WTC11 (cell line): Measurements from ENCODE around the gene AGAP3. TPM values are rescaled to one million over a fixed set of nuclear protein-coding genes. Genes with fewer than 3 reads are reported as not detected.

Experiments used
- ATAC-seq: fragments of 200-7000 bp; cut with Tn5 transposase; 2 replicates; pipeline ENCODE4 v1.10.0; 2021; ENCODE audit warnings: mild to moderate bottlenecking, moderate library complexity
- CTCF ChIA-PET: fragments of 300-600 bp; sonication (Branson Sonifier 250); formaldehyde crosslinking; loops from one replicate; lab custom pipeline; 2021; ENCODE audit warnings: antibody characterized with exemption; lab: Charles Lee
- POLR2A ChIA-PET: fragments of 350-600 bp; sonication (Branson Sonifier 250); formaldehyde crosslinking; loops from one replicate; lab custom pipeline; 2021; ENCODE audit warnings: antibody characterized with exemption; lab: Charles Lee
- DNase-seq: peaks from one replicate; pipeline ENCODE4 v3.0.0; 2021; ENCODE audit warnings: low spot score
- H3K27ac Mint-ChIP-seq: 2 replicates; pipeline ENCODE4 v1.8.0; 2021; ENCODE audit warnings: mixed read lengths
- H3K27me3 Mint-ChIP-seq: 2 replicates; pipeline ENCODE4 v1.8.0; 2021; ENCODE audit warnings: low read depth, mild to moderate bottlenecking, moderate library complexity, mixed read lengths
- H3K36me3 Mint-ChIP-seq: 2 replicates; pipeline ENCODE4 v1.8.0; 2021; ENCODE audit warnings: mixed read lengths
- H3K4me1 Mint-ChIP-seq: 2 replicates; pipeline ENCODE4 v1.8.0; 2022; ENCODE audit warnings: mixed read lengths
- H3K4me3 Mint-ChIP-seq: 2 replicates; pipeline ENCODE4 v1.8.0; 2021; ENCODE audit warnings: mild to moderate bottlenecking, moderate library complexity, mixed read lengths
- H3K9me3 Mint-ChIP-seq: 2 replicates; pipeline ENCODE4 v1.8.0; 2021; ENCODE audit warnings: mixed read lengths
- AFF4 ChIP-seq: sonication (generic); formaldehyde crosslinking; IDR thresholded peaks from 2 replicates; pipeline ENCODE4 v1.8.1; 2023; ENCODE audit warnings: mild to moderate bottlenecking, missing genetic modification reagents, borderline replicate concordance
- ATF3 ChIP-seq: sonication (generic); formaldehyde crosslinking; conservative IDR thresholded peaks from 2 replicates; pipeline ENCODE4 v1.8.1; 2022; ENCODE audit warnings: mild to moderate bottlenecking, missing genetic modification reagents
- CREB1 ChIP-seq: sonication (generic); formaldehyde crosslinking; IDR thresholded peaks from 2 replicates; pipeline ENCODE4 v1.8.0; 2023; ENCODE audit warnings: mild to moderate bottlenecking, missing genetic modification reagents
- CREM ChIP-seq: sonication (generic); formaldehyde crosslinking; IDR thresholded peaks from 2 replicates; pipeline ENCODE4 v1.8.1; 2022; ENCODE audit warnings: mild to moderate bottlenecking, missing genetic modification reagents, moderate library complexity
- E2F5 ChIP-seq: sonication (generic); formaldehyde crosslinking; IDR thresholded peaks from 2 replicates; pipeline ENCODE4 v1.8.1; 2022; ENCODE audit warnings: mild to moderate bottlenecking, moderate library complexity, missing genetic modification reagents
- EMX1 ChIP-seq: fragments of 250-450 bp; sonication (Bioruptor Pico); IDR thresholded peaks from 2 replicates; pipeline ENCODE4 v1.8.0; 2021; ENCODE audit warnings: mild to moderate bottlenecking
- FOXJ3 ChIP-seq: sonication (generic); formaldehyde crosslinking; IDR thresholded peaks from 2 replicates; pipeline ENCODE4 v1.9.0; 2021; ENCODE audit warnings: missing genetic modification reagents, mild to moderate bottlenecking, borderline replicate concordance
- FOXP4 ChIP-seq: sonication (generic); formaldehyde crosslinking; IDR thresholded peaks from 2 replicates; pipeline ENCODE4 v1.8.0; 2022; ENCODE audit warnings: mild to moderate bottlenecking, missing genetic modification reagents
- GRHL2 ChIP-seq: fragments of 250-450 bp; sonication (Bioruptor Pico); IDR thresholded peaks from 2 replicates; pipeline ENCODE4 v1.8.0; 2022; ENCODE audit warnings: mild to moderate bottlenecking, moderate library complexity; ENCODE audit not compliant: insufficient replicate concordance, severe bottlenecking
- GTF2I ChIP-seq: fragments of 250-450 bp; sonication (Bioruptor Pico); conservative IDR thresholded peaks from 2 replicates; pipeline ENCODE4 v1.4.0; 2021; ENCODE audit warnings: mild to moderate bottlenecking
- MAX ChIP-seq: sonication (generic); formaldehyde crosslinking; IDR thresholded peaks from 2 replicates; pipeline ENCODE4 v1.8.0; 2022; ENCODE audit warnings: mild to moderate bottlenecking, missing genetic modification reagents
- MLX ChIP-seq: sonication (generic); formaldehyde crosslinking; IDR thresholded peaks from 2 replicates; pipeline ENCODE4 v1.8.1; 2023; ENCODE audit warnings: mild to moderate bottlenecking, missing genetic modification reagents, moderate library complexity
- NFE2L1 ChIP-seq: sonication (generic); formaldehyde crosslinking; IDR thresholded peaks from 2 replicates; pipeline ENCODE4 v1.8.1; 2023; ENCODE audit warnings: missing genetic modification reagents
- PREB ChIP-seq: sonication (generic); formaldehyde crosslinking; IDR thresholded peaks from 2 replicates; pipeline ENCODE4 v1.8.1; 2022; ENCODE audit warnings: mild to moderate bottlenecking, missing genetic modification reagents, moderate library complexity, borderline replicate concordance
- RELA ChIP-seq: sonication (generic); formaldehyde crosslinking; IDR thresholded peaks from 2 replicates; pipeline ENCODE4 v1.8.1; 2022; ENCODE audit warnings: missing genetic modification reagents, mild to moderate bottlenecking, borderline replicate concordance
- SMAD3 ChIP-seq: sonication (generic); formaldehyde crosslinking; IDR thresholded peaks from 2 replicates; pipeline ENCODE4 v1.8.0; 2022; ENCODE audit warnings: missing genetic modification reagents, mild to moderate bottlenecking, borderline replicate concordance
- SMAD4 ChIP-seq: sonication (generic); formaldehyde crosslinking; IDR thresholded peaks from 2 replicates; pipeline ENCODE4 v1.8.0; 2022; ENCODE audit warnings: mild to moderate bottlenecking, missing genetic modification reagents
- SP1 ChIP-seq: sonication (generic); formaldehyde crosslinking; conservative IDR thresholded peaks from 2 replicates; pipeline ENCODE4 v1.8.1; 2022; ENCODE audit warnings: missing genetic modification reagents
- TEAD4 ChIP-seq: sonication (generic); formaldehyde crosslinking; IDR thresholded peaks from 2 replicates; pipeline ENCODE4 v1.8.0; 2022; ENCODE audit warnings: mild to moderate bottlenecking, missing genetic modification reagents
- USF2 ChIP-seq: sonication (generic); formaldehyde crosslinking; IDR thresholded peaks from 2 replicates; pipeline ENCODE4 v1.8.1; 2023; ENCODE audit warnings: mild to moderate bottlenecking, missing genetic modification reagents, moderate library complexity
- ZMAT4 ChIP-seq: fragments of 250-450 bp; sonication (Bioruptor Pico); IDR thresholded peaks from 2 replicates; pipeline ENCODE4 v1.9.0; 2021; ENCODE audit warnings: mild to moderate bottlenecking
- ZNF416 ChIP-seq: fragments of 250-450 bp; sonication (Bioruptor Pico); IDR thresholded peaks from 2 replicates; pipeline ENCODE4 v1.9.0; 2021; ENCODE audit warnings: mild to moderate bottlenecking, inconsistent platforms
- total RNA-seq: library from RNA; stranded (reverse); gene quantifications from 3 replicates; pipeline ENCODE4 v1.2.3, GENCODE V29; 2021

AGAP3 gene
- total RNA-seq, 1 experiment from 2014 or later, result 163 TPM

GRCh38 chr7:151048911-151049463 is 37.3 kb upstream of the AGAP3 start:
- ChIA-PET POLR2A (no interaction called here), CTCF (interaction anchor here (0.9 to 4.2 kb wide), 5 partner anchors 16 to 75 kb away, joined by 3 to 34 read pairs (median 4); partner anchors contain the start of gene ABCB8)
- Mint-ChIP-seq H3K27me3 (peaks cover 34% of the 10 kb centered on the region), H3K9me3 (no peaks in the 10 kb centered on the region), H3K36me3 (no peaks in the 10 kb centered on the region), H3K4me3 (no peak overlapping the region), H3K27ac (no peak overlapping the region), H3K4me1 (0 out of 2 replicates have a peak, but pooled peaks cover 2% of the 10 kb centered on the region)
- TF ChIP-seq EMX1 (no peak), NFE2L1 (CRISPR knock-in tag) (no peak), ZMAT4 (CRISPR knock-in tag) (no peak), RELA (CRISPR knock-in tag) (no peak), FOXJ3 (CRISPR knock-in tag) (no peak), FOXP4 (CRISPR knock-in tag) (no peak), SMAD4 (CRISPR knock-in tag) (no peak), PREB (no peak), MAX (CRISPR knock-in tag) (no peak), GTF2I (CRISPR knock-in tag) (no peak), GRHL2 (CRISPR knock-in tag) (no peak)
- ATAC-seq, result no peak
- no peak for DNase-seq

GRCh38 chr7:151051108-151051507 is 35.2 kb upstream of the AGAP3 start:
- CTCF ChIA-PET, result interaction anchor here (0.5 to 4.2 kb wide), 16 partner anchors 9 to 1218 kb away, joined by 3 to 34 read pairs (median 4); partner anchors contain the start of gene ABCB8
- H3K36me3 Mint-ChIP-seq, result no peaks in the 10 kb centered on the region; the same call in 1 of the 2 replicates
- H3K27ac Mint-ChIP-seq, result no peak overlapping the region
- H3K9me3 Mint-ChIP-seq, result no peaks in the 10 kb centered on the region
- no peak overlapping the region for H3K4me3 Mint-ChIP-seq
- ATAC-seq (peak; percentile 85), DNase-seq (peak; percentile 90)
- POLR2A ChIA-PET, result interaction anchor here (1.1 to 1.9 kb wide), 4 partner anchors 11 to 38 kb away, joined by 3 to 11 read pairs (median 4); partner anchors contain the start of gene FASTK
- H3K4me1 Mint-ChIP-seq, result peaks cover 3% of the 10 kb centered on the region; the same call in 1 of the 2 replicates
- peaks cover 34% of the 10 kb centered on the region for H3K27me3 Mint-ChIP-seq
- TF ChIP-seq SMAD3 (CRISPR knock-in tag), result peak; percentile 98
- TF ChIP-seq ZNF416 (CRISPR knock-in tag), result no peak
- TF ChIP-seq USF2 (CRISPR knock-in tag), result no peak; the same call in 1 of the 2 replicates
- TF ChIP-seq ATF3, result peak; percentile 90
- peak; percentile 96 for TF ChIP-seq TEAD4 (CRISPR knock-in tag)
- TF ChIP-seq AFF4 (CRISPR knock-in tag), result peak; percentile 83; the same call in 1 of the 2 replicates
- TF ChIP-seq CREB1 (CRISPR knock-in tag), result peak; percentile 96
- TF ChIP-seq MLX, result peak; percentile 97
- peak; percentile 80; the same call in 1 of the 2 replicates for TF ChIP-seq CREM (CRISPR knock-in tag)
- TF ChIP-seq MAX (CRISPR knock-in tag), result peak; percentile 99
- TF ChIP-seq EMX1, result no peak
- peak; percentile 88 for TF ChIP-seq SP1 (CRISPR knock-in tag)
- TF ChIP-seq GTF2I (CRISPR knock-in tag), result no peak
- TF ChIP-seq E2F5 (CRISPR knock-in tag), result peak; percentile 97
- TF ChIP-seq RELA (CRISPR knock-in tag), result peak; percentile 97
